Measurements from ENCODE around the gene NELFB. TPM values are rescaled to one million over a fixed set of nuclear protein-coding genes. Genes with fewer than 3 reads are reported as not detected.

The NELFB gene
- total RNA-seq, 2 experiments from 2014 or later, result 67.0 to 70.9 TPM

Other genes with a start within 250 kb of the NELFB start
- gene ABCA2, start 227.1 kb upstream of the NELFB start, total RNA-seq, result 10 to 100 TPM in 1 of 2 experiments, 1 to 10 TPM in 1; 9.8 to 10.3 TPM
- under 1 TPM in 1 of 2 experiments, not detected in 1; 0.06 TPM for gene FUT7, start 223.2 kb upstream of the NELFB start, total RNA-seq
- gene NPDC1, start 209.2 kb upstream of the NELFB start, total RNA-seq, result 10 to 100 TPM; 28.2 to 31.4 TPM
- not detected for gene ENTPD2, start 201.3 kb upstream of the NELFB start, total RNA-seq
- gene SAPCD2, start 184.8 kb upstream of the NELFB start, total RNA-seq, result 10 to 100 TPM; 16.4 to 16.5 TPM
- gene UAP1L1, start 177.8 kb upstream of the NELFB start, total RNA-seq, result 10 to 100 TPM; 27.2 to 29.6 TPM
- gene MAN1B1, start 168.3 kb upstream of the NELFB start, total RNA-seq, result 10 to 100 TPM; 30.0 to 34.1 TPM
- 100 to 1,000 TPM; 323 to 333 TPM for gene DPP7, start 140.6 kb upstream of the NELFB start, total RNA-seq
- gene GRIN1, start 116.2 kb upstream of the NELFB start, total RNA-seq, result under 1 TPM in 1 of 2 experiments, not detected in 1; 0.06 TPM
- gene LRRC26, start 85.3 kb upstream of the NELFB start, total RNA-seq, result not detected
- not detected for gene TMEM210, start 83.3 kb upstream of the NELFB start, total RNA-seq
- 10 to 100 TPM; 49.1 to 51.8 TPM for gene ANAPC2, start 66.8 kb upstream of the NELFB start, total RNA-seq
- gene SSNA1, start 66.7 kb upstream of the NELFB start, total RNA-seq, result 100 to 1,000 TPM; 103 TPM
- gene TPRN, start 54.6 kb upstream of the NELFB start, total RNA-seq, result 10 to 100 TPM; 11.1 to 11.9 TPM
- gene TMEM203, start 49.7 kb upstream of the NELFB start, total RNA-seq, result 10 to 100 TPM; 47.0 to 47.1 TPM
- 10 to 100 TPM; 43.7 to 44.6 TPM for gene NDOR1, start 49.6 kb upstream of the NELFB start, total RNA-seq
- gene RNF208, start 33.1 kb upstream of the NELFB start, total RNA-seq, result 1 to 10 TPM; 3.0 to 4.1 TPM
- under 1 TPM in 1 of 2 experiments, not detected in 1; 0.23 TPM for gene CYSRT1, start 30.2 kb upstream of the NELFB start, total RNA-seq
- not detected for gene RNF224, start 27.8 kb upstream of the NELFB start, total RNA-seq
- gene SLC34A3, start 24.4 kb upstream of the NELFB start, total RNA-seq, result not detected
- 100 to 1,000 TPM; 315 to 323 TPM for gene TUBB4B, start 14.0 kb upstream of the NELFB start, total RNA-seq
- not detected for gene STPG3, start 4.0 kb upstream of the NELFB start, total RNA-seq
- 1 to 10 TPM; 4.8 TPM for gene TOR4A, start 22.4 kb downstream of the NELFB start, total RNA-seq
- gene NRARP, start 46.9 kb downstream of the NELFB start, total RNA-seq, result 1 to 10 TPM; 3.0 to 3.4 TPM
- 1 to 10 TPM; 3.4 to 3.7 TPM for gene EXD3, start 167.8 kb downstream of the NELFB start, total RNA-seq
- gene NOXA1, start 168.1 kb downstream of the NELFB start, total RNA-seq, result under 1 TPM; 0.40 to 0.67 TPM
- gene ENTPD8, start 186.0 kb downstream of the NELFB start, total RNA-seq, result not detected
- gene NSMF, start 204.0 kb downstream of the NELFB start, total RNA-seq, result 10 to 100 TPM; 62.9 to 63.3 TPM